OCI-LY7 (cell line): ENCODE results near the gene DIAPH3.

Experiments used
- CTCF ChIP-seq: fragments of 200-600 bp; sonication (generic); conservative IDR thresholded peaks from 2 replicates; pipeline ENCODE4 v1.5.1; 2014; ENCODE audit warnings: mild to moderate bottlenecking, antibody characterized with exemption, low read length, moderate library complexity, mixed read lengths
- EZH2phosphoT487 ChIP-seq: fragments of 200-600 bp; sonication (generic); IDR thresholded peaks from 2 replicates; pipeline ENCODE4 v1.6.1; 2018; ENCODE audit warnings: low read depth, borderline replicate concordance, mild to moderate bottlenecking, mixed run types, antibody characterized with exemption, low read length, moderate library complexity, mixed read lengths

GRCh38 chr13:60143775-60144174 is 20.0 kb downstream of the DIAPH3 start:
- TF ChIP-seq CTCF (no peak), EZH2phosphoT487 (no peak)
